Bone marrow (tissue), 2 donors: ENCODE results near the gene DPYSL4.

Source experiments
- DNase-seq, 2 donors: peaks; one replicate each; lab custom pipeline; 2025; lab: John Stamatoyannopoulos, UW

The DPYSL4 gene

DNA sequence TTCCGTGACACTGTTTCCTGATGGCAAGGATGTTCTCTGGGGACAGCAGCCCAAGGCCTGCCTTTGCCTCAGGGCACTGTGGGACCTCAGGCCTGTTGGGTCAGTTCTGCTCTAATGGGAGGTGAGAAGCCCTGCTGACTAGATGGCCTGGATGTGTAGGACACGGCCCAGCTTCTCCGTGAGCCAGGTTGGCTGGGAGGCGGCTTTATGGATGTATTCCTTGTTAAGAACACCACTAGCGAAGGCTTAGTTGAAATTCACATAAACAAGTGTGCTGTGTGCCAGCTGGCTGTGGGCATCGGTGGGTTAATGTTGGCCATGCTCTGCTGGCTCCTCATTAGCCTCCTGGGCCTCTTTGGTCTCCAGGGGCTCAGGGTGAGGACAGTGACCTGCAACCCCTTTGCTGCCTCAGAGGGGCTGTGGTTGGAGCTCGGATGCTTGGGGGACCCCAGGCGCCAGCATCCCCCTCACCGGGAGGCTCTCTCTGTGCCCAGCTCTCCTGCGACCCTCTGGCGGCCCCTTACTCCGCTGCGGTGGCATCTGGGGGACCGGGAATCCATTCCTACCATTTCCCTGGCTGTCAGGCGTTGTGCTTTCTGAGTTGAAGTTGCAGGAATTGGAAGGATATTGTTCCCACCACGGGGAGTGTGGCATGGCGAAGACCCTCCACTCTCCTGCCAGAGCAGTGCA lies 22.8 kb upstream of the DPYSL4 start:
- DNase-seq: no peak

DNA sequence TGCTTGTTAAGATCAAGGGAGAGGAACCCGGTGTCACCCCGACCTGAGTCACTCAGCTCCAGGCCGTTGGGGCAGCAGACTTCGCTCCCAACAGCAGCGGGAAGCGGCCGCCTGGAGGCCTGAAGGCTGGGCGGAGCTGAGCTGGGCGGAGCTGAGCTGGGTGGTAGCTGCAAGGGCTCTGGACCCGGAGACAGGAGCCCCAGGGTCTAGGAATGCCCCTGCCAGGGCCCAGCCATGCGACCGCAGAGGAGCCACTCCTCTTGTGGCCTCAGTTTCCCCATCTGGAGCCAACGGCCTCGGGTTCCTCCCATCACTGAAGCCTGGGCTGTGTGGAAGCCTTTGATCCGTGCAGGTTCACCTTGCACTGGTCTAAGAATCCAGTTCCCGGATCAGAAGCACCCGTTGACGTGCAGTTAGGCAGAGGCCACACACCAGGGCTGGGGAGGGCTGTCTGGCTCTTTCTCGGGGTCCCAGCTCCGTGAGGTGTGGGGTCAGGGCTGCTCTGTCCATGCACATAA lies 21.9 kb upstream of the DPYSL4 start:
- no peak for DNase-seq

DNA sequence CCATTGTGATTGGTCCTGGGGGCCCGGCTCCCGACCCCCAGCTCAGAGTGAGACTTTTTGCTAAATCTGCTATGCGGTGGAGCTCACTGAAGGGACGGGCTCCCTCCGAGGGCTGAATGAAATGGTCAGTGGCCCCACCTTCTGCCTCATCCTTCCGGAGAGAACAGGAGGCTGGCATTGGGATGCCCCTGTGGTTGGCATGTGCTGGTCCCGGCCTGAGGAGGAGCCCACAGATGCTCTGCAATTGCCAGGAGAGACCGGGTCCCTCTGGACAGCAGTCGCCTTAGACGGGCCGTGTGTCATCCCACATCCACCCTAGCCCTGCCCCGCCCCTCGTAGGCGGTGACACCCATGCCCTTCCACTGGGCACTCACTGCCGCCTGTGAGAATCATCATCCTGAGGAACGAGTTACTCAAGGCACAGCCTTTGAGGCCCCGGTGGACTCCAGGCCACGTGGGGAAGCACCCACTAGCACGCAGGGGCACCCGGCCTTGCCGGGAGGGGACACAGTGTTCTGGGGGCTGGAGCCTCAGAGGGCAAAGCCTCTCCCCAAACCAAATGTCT lies 21.2 kb upstream of the DPYSL4 start:
- DNase-seq: no peak

DNA sequence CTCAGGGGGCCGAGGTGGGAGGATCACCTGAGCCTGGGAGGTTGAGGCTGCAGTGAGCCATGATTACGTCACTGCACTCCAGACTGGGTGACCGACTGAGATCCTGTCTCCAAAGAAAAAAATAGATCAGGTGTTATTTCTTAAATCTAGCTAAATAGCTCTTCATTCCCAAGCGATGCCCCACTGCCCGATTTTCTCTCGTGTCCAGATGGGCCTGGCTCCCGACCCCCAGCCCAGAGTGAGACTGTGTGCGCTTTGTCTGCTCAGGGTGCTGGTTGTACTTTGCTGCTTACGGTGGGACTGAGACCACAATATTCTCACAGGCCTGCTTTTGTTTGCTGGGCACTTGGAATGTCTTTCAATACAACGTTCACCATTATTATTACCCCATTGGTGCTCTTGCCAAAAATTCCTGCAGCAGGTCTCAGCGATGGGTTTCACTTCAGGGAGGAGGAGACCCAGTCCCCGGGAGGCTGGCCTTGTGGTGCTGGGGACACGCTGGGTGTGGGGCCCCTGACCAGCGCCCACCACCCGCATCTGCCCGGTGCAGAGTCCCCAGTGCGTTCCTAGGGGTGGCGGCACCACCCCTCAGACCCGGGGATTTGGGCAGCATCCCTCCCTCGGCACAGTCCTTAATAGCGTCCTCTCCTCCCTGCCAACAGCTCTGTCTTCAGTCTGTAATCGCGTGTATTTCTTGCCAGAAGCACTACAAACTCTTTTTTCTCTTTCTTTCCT lies 20.4 kb upstream of the DPYSL4 start:
- no peak for DNase-seq

GRCh38 chr10:132167041-132167674 lies 19.6 kb upstream of the DPYSL4 start:
- DNase-seq: no peak

- no peak for DNase-seq
These were observed 18.8 kb upstream of the DPYSL4 start for GRCh38 chr10:132167976-132168375.

DNA sequence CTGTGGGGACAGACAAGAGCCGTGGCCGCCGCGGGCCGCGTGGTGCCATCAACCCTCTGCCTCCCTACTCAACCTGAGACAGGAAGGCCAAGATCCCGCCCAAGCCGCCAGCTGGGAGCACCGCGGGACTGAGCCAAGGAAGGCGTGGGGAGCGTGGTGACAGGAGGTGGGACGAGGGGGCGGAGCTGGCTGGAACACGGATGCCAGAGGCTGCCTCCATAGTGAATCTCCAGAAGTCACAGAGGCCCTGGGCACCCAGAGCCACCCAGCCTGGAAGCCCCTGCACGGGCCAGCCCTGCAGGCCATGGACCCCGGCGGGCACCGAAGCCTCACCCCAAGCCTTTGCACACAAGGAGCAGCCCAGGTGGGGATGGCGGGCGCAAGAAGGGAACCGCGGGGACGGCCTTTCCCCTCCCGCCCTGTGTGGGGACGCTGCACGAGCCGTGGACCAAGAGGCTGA lies 18.1 kb upstream of the DPYSL4 start:
- no peak for DNase-seq

DNA sequence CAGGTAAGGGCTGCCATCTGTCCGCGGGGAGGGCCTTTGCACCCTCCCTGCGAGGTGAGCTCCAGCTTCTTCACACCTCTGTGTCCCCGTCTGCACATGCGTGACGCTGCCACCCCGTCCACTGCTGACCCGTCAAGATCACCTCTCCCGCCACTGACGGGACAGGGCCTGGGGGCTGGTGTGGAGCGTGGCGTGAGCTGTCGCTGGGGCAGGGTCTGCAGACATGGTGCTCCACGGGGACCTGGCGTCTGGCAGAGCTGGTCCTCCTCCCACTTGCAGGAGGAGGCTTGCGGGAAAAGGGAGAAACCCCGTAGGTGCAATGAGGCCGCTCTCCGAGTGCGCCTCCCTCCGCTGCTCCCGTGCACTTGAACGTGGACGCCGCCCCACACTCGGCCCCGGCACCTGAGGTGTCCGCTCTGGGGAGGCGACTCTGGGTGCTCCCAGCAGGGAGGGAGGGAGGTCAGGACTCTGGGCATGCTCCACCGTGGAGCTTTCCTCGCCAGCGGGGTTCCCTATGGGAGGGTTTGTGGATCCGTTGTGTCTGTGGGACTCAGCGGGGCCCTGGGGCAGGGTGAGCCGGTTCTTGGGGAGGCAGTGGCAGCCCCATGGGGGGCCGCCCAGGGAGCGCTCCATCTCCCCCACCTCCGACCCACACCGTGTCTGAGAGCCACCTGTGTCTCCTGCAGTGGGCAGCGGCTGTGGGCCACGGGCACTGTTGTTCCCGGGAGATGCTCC lies 17.6 kb upstream of the DPYSL4 start:
- DNase-seq: no peak

DNA sequence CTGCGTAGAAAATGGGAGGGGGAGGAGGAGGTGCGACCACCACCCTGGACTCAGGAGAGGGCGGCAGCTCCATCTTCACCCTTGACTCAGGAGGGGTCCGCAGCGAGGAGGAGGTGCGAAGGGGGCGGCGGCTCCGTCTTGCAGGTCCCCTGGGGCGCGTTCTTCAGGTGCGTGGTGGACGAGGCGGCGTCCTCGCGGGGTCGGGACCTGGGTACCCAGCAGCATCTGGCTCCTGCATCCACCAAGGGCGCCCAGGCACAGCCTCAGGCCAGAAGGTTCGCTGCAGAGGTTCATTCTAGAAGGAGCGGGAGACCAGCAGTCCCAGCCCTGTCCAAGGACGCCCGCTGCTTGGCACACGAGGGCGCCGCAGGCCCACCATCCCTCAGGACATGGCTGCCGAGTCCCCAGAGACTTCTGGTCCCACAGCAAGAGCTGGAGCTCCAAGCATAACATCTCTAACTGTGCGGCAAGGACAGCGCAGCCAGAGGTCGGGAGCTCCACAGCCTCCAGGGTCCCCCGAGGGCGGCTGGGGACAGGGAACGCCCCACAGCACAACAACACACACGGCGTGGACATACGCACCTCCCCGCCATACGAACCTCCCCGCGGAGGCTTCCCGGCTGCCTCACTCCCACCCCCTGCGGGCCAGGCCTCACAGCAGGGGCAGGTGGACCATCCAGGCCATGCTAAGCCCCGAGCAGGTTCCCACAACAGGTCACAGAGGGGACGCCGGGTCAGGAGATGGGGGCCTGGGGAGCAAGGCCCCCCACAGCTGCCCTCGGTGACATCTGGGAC lies 16.8 kb upstream of the DPYSL4 start:
- DNase-seq: no peak

DNA sequence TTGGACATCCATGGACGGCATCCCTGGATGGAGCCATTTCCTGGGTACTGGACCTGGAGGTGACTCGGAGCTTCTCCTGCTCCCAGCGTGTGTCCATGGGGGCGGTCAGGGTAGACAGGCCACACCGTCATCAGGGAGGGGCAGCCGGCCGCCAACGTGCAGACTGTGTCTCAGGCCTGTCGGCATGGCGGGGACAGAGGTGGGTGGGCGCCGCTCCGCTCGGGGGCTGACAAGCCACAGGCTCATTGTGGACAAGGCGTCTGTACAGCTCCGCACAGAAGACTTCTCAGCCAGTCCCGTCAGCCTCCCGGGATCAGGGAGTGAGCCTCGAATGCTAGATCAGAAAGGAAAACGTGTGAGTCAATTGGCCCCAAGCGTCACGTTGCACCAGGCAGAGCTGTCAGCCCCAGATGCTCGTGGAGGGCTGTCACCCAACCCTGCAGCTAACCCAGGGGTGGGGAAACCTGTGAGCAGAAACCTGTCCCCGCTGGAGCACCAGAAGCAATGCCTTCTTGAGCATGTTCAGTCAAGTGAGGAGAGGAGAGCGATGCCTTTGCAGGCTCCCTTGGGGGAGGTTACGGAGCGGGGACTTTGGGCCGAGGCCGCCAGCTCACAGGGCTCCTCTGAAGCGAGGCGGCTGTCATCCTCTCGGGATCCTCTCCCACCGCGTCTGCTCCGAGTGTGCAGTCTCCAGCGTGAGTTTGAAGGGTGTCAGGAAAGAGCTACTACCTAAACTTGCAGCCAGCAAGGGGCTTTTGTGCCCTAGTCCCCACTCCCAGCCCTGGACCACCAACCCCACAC lies 16.0 kb upstream of the DPYSL4 start:
- no peak for DNase-seq

- DNase-seq: no peak
These were observed 14.4 kb upstream of the DPYSL4 start for GRCh38 chr10:132172091-132173066.

DNA sequence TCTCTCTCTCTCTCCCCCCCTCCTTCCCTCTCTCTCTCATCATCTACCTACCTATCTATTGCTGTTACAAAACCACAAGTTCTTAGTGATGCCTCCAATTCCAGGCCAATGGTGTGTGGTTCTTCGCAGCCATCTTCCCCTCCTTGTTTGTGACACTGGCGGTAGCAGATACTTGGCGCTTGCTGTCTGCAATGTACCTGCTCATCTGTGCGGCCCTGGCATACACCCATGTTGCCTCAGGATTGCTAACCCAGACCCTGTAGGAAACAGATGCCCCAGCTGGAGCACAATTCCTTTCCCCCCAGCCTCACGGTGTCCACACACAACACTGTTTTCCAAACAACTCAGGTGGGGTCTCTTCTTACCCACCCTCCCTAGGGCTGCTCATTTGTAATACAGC lies 13.6 kb upstream of the DPYSL4 start:
- DNase-seq: no peak

GRCh38 chr10:132174237-132174636 lies 12.5 kb upstream of the DPYSL4 start:
- no peak for DNase-seq

DNA sequence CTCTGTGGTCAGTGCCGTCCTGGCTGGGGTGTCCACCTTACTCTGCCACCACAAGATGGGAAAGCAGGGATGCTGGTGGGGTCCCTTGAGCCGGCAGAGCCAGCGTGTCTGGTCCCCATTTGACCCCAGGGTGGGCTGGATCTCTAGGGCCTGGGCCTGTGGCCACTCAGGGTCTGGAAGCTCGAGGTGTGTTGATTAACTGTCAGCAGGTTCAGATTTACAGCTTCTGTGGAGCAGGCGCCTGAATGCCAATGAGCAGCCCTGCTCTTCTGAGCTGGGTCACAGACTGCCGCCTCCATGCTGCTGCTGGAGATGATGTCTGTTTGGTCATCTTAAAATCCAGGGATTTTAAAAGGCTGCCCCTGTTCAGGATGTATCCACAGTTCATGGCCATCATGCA lies 11.3 kb upstream of the DPYSL4 start:
- no peak for DNase-seq

GRCh38 chr10:132175907-132176581 lies 10.7 kb upstream of the DPYSL4 start:
- DNase-seq: no peak

GRCh38 chr10:132176623-132177500 lies 9.9 kb upstream of the DPYSL4 start:
- DNase-seq: no peak

DNA sequence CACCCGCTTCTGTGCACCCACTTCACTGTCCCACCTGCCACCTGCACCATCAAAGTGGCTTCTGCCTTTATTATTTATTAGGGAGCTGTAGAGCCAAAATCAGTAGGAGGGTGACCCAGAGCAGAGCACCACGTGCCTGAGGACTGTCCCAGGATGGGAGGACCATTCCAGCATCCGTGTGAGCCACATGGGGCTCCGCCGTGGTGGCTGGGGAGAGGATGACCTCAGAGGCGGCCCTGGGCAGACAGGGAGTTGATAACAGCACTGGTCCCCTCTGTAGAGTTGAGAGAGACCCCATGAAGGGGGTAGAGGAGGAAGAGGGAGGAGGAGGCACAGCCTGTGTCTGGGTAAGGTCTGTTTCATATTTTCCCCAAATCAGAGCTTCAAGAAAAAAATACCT lies 8.7 kb upstream of the DPYSL4 start:
- no peak for DNase-seq
